ENCODE measurements around the gene RAPGEF6. TPM values are rescaled to one million over a fixed set of nuclear protein-coding genes. Genes with fewer than 3 reads are reported as not detected.
A peak's percentile ranks its signal among the peaks of the same experiment; 100 is the strongest.
"Not testable (repeated sequence)": the region's sequence is repeated elsewhere in the genome, so short reads cannot be mapped to it uniquely, and the experiment has no call there.

The RAPGEF6 gene
- total RNA-seq, 2 donors from 2014 or later: 19.2 to 24.0 TPM

DNA sequence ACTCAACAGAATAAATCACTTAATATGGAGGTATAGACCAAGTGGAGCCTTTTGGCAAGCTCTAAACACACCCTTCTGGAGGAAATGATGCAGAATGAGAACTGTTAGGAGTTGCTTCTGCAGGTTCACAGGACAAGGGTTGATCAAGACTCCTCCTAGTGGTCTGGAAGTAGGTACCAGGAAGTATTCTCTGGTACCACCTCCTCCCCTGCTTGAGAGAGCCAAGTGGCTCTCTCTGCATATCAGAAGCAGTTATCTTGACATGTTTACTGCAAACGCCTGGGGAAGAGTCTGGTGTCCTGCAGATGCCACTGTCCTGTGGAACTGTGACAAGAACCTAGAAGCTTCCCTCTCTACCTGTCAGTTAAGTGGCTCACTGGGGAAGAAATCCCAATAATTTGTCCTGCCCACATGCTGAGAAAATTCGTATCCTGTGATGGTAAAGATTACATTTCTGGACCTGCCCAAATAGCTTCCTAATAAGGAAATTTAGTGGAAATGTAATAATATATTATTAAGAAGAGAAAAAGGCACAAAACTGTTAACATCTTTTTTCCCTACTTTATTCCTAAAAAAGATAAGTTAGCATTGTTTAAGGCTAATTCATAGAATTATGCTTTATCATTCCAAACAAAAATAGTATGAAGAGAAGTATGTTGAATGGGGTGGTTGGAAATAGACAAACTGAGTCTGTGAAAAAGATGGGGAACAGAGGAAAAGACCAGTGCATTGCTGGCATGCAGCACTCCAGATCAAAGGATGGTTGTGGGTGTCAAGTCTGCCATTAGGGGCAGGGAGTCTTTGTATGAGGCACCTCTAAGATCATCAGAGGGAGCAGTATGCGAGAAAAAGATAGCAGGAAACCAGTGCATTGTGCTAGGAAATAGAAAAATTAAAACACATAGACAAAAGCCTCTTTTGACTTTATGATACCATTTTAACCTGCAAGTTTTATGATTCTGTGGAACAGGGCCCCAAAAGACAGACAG, 252.3 kb downstream of the RAPGEF6 start:
- H3K4me1 Mint-ChIP-seq: peaks cover 12% of the 10 kb centered on the region
- H3K27ac Mint-ChIP-seq: no peak overlapping the region
- 0 to 58% methylated on average over 1 to 3 of the region's 3 CpGs for WGBS, 2 experiments (ENCODE audit: insufficient coverage in 1 of 2, insufficient read length in 1 of 2)
- Histone ChIP-seq H3K9me3 (ENCODE audit: control insufficient read depth, low read length) (no peaks in the 10 kb centered on the region), H3K36me3 (ENCODE audit: control insufficient read depth, insufficient read depth, low read length) (peaks cover 5% of the 10 kb centered on the region), H3K27me3 (ENCODE audit: control insufficient read depth, insufficient read depth, low read length, poor library complexity, severe bottlenecking) (no peaks in the 10 kb centered on the region), H3K4me1 (ENCODE audit: control insufficient read depth, insufficient read depth, low read length) (peaks cover 3% of the 10 kb centered on the region), H3K27ac (ENCODE audit: low read depth, low read length) (no peak overlapping the region), H3K9ac (ENCODE audit: extremely low read depth, low read length, poor library complexity, severe bottlenecking) (no peak overlapping the region), H3K4me3 (ENCODE audit: low read length) (no peak overlapping the region)
- no peaks in the 10 kb centered on the region for H3K27me3 Mint-ChIP-seq (ENCODE audit: insufficient read depth)
- H3K36me3 Mint-ChIP-seq (ENCODE audit: low read depth): peaks cover 5% of the 10 kb centered on the region
- peak; percentile 74 for DNase-seq
- H3K4me3 Mint-ChIP-seq: no peak overlapping the region
- H3K9me3 Mint-ChIP-seq: no peaks in the 10 kb centered on the region
- TF ChIP-seq, protein P1, sequence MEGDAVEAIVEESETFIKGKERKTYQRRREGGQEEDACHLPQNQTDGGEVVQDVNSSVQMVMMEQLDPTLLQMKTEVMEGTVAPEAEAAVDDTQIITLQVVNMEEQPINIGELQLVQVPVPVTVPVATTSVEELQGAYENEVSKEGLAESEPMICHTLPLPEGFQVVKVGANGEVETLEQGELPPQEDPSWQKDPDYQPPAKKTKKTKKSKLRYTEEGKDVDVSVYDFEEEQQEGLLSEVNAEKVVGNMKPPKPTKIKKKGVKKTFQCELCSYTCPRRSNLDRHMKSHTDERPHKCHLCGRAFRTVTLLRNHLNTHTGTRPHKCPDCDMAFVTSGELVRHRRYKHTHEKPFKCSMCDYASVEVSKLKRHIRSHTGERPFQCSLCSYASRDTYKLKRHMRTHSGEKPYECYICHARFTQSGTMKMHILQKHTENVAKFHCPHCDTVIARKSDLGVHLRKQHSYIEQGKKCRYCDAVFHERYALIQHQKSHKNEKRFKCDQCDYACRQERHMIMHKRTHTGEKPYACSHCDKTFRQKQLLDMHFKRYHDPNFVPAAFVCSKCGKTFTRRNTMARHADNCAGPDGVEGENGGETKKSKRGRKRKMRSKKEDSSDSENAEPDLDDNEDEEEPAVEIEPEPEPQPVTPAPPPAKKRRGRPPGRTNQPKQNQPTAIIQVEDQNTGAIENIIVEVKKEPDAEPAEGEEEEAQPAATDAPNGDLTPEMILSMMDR (conservative IDR thresholded peaks at IDR 0.05): peak; percentile 83

DNA sequence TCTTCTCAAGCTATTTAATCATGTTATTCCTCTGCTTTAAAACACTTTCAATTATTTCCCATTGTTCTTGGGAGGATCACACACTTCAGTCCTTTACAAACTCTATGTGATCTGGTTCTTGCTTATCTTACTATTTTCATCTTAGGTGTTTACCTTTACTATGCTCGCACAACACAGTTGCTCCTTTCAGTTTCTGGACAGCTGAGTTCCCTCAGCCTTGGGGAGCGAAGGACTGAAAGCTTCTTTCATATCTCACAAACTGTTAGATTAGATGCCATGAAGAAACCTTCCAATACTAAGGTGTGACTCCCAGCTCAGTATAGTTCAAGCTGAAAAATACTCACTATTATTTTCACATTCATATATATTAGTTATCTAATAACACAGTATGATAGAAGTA, 253.3 kb downstream of the RAPGEF6 start:
- Histone ChIP-seq H3K4me3 (ENCODE audit: low read length) (no peak overlapping the region), H3K27me3 (ENCODE audit: control insufficient read depth, insufficient read depth, low read length, poor library complexity, severe bottlenecking) (no peaks in the 10 kb centered on the region), H3K9ac (ENCODE audit: extremely low read depth, low read length, poor library complexity, severe bottlenecking) (no peak overlapping the region), H3K36me3 (ENCODE audit: control insufficient read depth, insufficient read depth, low read length) (peaks cover 5% of the 10 kb centered on the region), H3K27ac (ENCODE audit: low read depth, low read length) (no peak overlapping the region), H3K9me3 (ENCODE audit: control insufficient read depth, low read length) (no peaks in the 10 kb centered on the region), H3K4me1 (ENCODE audit: control insufficient read depth, insufficient read depth, low read length) (peaks cover 3% of the 10 kb centered on the region)
- Mint-ChIP-seq H3K4me1 (peaks cover 12% of the 10 kb centered on the region), H3K4me3 (no peak overlapping the region), H3K9me3 (no peaks in the 10 kb centered on the region), H3K36me3 (ENCODE audit: low read depth) (peaks cover 5% of the 10 kb centered on the region), H3K27me3 (ENCODE audit: insufficient read depth) (no peaks in the 10 kb centered on the region), H3K27ac (no peak overlapping the region)
- DNase-seq: no peak
- TF ChIP-seq, protein P1 (conservative IDR thresholded peaks at IDR 0.05): no peak
- WGBS, 2 experiments (ENCODE audit: insufficient coverage in 1 of 2, insufficient read length in 1 of 2): 92 to 100% methylated on average over 2 of the region's 2 CpGs

DNA sequence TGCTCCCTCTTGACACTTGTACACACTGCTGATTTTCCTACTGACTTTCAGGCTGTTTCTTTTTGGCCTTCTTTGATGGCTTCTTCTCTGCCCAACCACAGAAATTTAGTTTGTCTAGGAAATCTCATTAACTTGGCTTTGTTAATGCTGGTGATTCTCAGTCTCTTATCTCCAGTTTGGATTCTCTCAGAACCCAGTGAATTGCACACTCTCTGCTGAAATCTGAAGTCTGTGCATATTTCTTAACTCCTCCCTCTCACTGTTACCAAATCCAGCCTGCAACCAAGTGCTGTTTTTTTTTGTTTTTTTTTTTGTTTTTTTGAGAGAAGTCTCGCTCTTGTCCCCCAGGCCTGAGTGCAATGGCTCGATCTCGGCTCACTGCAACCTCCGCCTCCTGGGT, 254.0 kb downstream of the RAPGEF6 start:
- H3K9me3 Mint-ChIP-seq: no peaks in the 10 kb centered on the region
- Histone ChIP-seq H3K36me3 (ENCODE audit: control insufficient read depth, insufficient read depth, low read length) (peaks cover 5% of the 10 kb centered on the region), H3K4me3 (ENCODE audit: low read length) (no peak overlapping the region), H3K27me3 (ENCODE audit: control insufficient read depth, insufficient read depth, low read length, poor library complexity, severe bottlenecking) (no peaks in the 10 kb centered on the region), H3K9ac (ENCODE audit: extremely low read depth, low read length, poor library complexity, severe bottlenecking) (no peak overlapping the region), H3K9me3 (ENCODE audit: control insufficient read depth, low read length) (no peaks in the 10 kb centered on the region), H3K27ac (ENCODE audit: low read depth, low read length) (no peak overlapping the region), H3K4me1 (ENCODE audit: control insufficient read depth, insufficient read depth, low read length) (peaks cover 3% of the 10 kb centered on the region)
- peak overlapping the region; percentile 5 for H3K27ac Mint-ChIP-seq
- WGBS, 2 experiments (ENCODE audit: insufficient coverage in 1 of 2, insufficient read length in 1 of 2): 93 to 100% methylated on average over 3 to 4 of the region's 4 CpGs
- no peaks in the 10 kb centered on the region for H3K27me3 Mint-ChIP-seq (ENCODE audit: insufficient read depth)
- peaks cover 5% of the 10 kb centered on the region for H3K36me3 Mint-ChIP-seq (ENCODE audit: low read depth)
- peaks cover 12% of the 10 kb centered on the region for H3K4me1 Mint-ChIP-seq
- TF ChIP-seq, protein P1 (conservative IDR thresholded peaks at IDR 0.05): no peak
- DNase-seq: no peak
- H3K4me3 Mint-ChIP-seq: no peak overlapping the region

DNA sequence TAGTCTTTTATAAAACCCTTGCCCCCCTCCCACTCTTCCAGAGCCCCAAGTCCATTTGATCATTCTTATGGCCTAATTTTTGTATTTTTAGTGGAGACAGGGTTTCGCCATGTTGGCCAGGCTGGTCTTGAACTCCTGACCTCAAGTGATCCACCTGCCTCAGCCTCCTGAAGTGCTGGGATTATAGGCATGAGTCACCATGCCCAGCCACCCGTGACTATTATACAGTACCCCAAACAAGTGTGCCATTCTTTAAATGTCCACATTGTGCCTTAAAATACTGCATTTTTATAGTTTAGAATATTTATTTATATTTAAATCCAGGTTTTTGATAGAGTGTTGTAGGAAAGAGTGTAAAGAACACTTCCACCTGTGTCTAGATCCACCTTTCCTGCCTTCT, 254.8 kb downstream of the RAPGEF6 start:
- H3K36me3 Mint-ChIP-seq (ENCODE audit: low read depth); H3K9ac ChIP-seq (ENCODE audit: extremely low read depth, low read length, poor library complexity, severe bottlenecking); H3K4me3 ChIP-seq (ENCODE audit: low read length); H3K27me3 Mint-ChIP-seq (ENCODE audit: insufficient read depth); H3K27me3 ChIP-seq (ENCODE audit: control insufficient read depth, insufficient read depth, low read length, poor library complexity, severe bottlenecking); H3K4me1 ChIP-seq (ENCODE audit: control insufficient read depth, insufficient read depth, low read length); H3K36me3 ChIP-seq (ENCODE audit: control insufficient read depth, insufficient read depth, low read length); H3K27ac ChIP-seq (ENCODE audit: low read depth, low read length); DNase-seq; H3K9me3 Mint-ChIP-seq; H3K27ac Mint-ChIP-seq; H3K9me3 ChIP-seq (ENCODE audit: control insufficient read depth, low read length); H3K4me3 Mint-ChIP-seq: not testable (repeated sequence)
- H3K4me1 Mint-ChIP-seq: peaks cover 12% of the 10 kb centered on the region
- 89% methylated on average over 2 of the region's 2 CpGs; no CpG with 5 or more reads in 1 of the 2 experiments for WGBS, 2 experiments (ENCODE audit: insufficient coverage in 1 of 2, insufficient read length in 1 of 2)

Data from endodermal cell (in vitro differentiated cells).